Keratinocyte (primary cell): ENCODE measurements around the gene MAP1LC3A. TPM values are rescaled to one million over a fixed set of nuclear protein-coding genes. Genes with fewer than 3 reads are reported as not detected.

Source experiments
- DNase-seq: peaks from one replicate; pipeline ENCODE4 v3.0.0-alpha.2; 2011; ENCODE audit warnings: low read depth, missing footprints, low spot score
- FAIRE-seq: peaks from 2 replicates; lab custom pipeline; 2011; peaks lifted over from hg19 to GRCh38; lab: Jason Lieb, UNC
- H2AFZ ChIP-seq: 2 replicates; pipeline ENCODE4 v1.6.0; 2012; ENCODE audit warnings: low read length, control low read depth, inconsistent platforms; ENCODE audit not compliant: control insufficient read depth
- H3K27ac ChIP-seq: 2 replicates; pipeline ENCODE4 v1.5.1; 2011; ENCODE audit warnings: low read length; ENCODE audit not compliant: control insufficient read depth, insufficient read depth
- H3K27me3 ChIP-seq: 3 replicates; pipeline ENCODE4 v1.6.0; 2011; ENCODE audit warnings: low read length; ENCODE audit not compliant: control insufficient read depth, insufficient read depth; ENCODE audit errors: extremely low read depth
- H3K36me3 ChIP-seq, 2 experiments: 2 replicates in 1 of 2; 3 replicates in 1 of 2; pipeline ENCODE4 v1.5.1; 2011; ENCODE audit warnings: low read length in 2 of 2, mild to moderate bottlenecking in 1 of 2; ENCODE audit not compliant: control insufficient read depth in 2 of 2, insufficient read depth in 2 of 2; ENCODE audit errors: extremely low read depth in 1 of 2
- H3K4me1 ChIP-seq: 3 replicates; pipeline ENCODE4 v1.5.1; 2011; ENCODE audit warnings: low read length; ENCODE audit not compliant: control insufficient read depth, insufficient read depth; ENCODE audit errors: extremely low read depth
- H3K4me2 ChIP-seq: 3 replicates; pipeline ENCODE4 v1.6.0; 2011; ENCODE audit warnings: low read depth, low read length; ENCODE audit not compliant: control insufficient read depth, insufficient read depth; ENCODE audit errors: extremely low read depth
- H3K4me3 ChIP-seq, 3 experiments: fragments of 200-600 bp in 1 of 3; sonication (generic) in 1 of 3; 2 replicates in 2 of 3; 3 replicates in 1 of 3; pipeline ENCODE4 v1.5.1; 2011 to 2016; ENCODE audit warnings: low read length in 3 of 3, mild to moderate bottlenecking in 3 of 3, control low read depth in 2 of 3, inconsistent platforms in 1 of 3, low read depth in 1 of 3, mixed read lengths in 1 of 3, mixed run types in 1 of 3, moderate library complexity in 1 of 3; ENCODE audit not compliant: control insufficient read depth in 2 of 3, insufficient read depth in 2 of 3; ENCODE audit errors: extremely low read depth in 1 of 3
- H3K79me2 ChIP-seq: 2 replicates; pipeline ENCODE4 v1.6.0; 2012; ENCODE audit warnings: low read length; ENCODE audit not compliant: control insufficient read depth, insufficient read depth
- H3K9ac ChIP-seq: 3 replicates; pipeline ENCODE4 v1.6.0; 2011; ENCODE audit warnings: low read length; ENCODE audit not compliant: control insufficient read depth, insufficient read depth; ENCODE audit errors: extremely low read depth
- H3K9me1 ChIP-seq: 3 replicates; pipeline ENCODE4 v1.6.0; 2011; ENCODE audit warnings: low read length; ENCODE audit not compliant: control insufficient read depth, insufficient read depth; ENCODE audit errors: extremely low read depth
- H3K9me3 ChIP-seq: 2 replicates; pipeline ENCODE4 v1.5.1; 2012; ENCODE audit warnings: low read depth, low read length; ENCODE audit not compliant: control insufficient read depth
- H4K20me1 ChIP-seq: 3 replicates; pipeline ENCODE4 v1.6.0; 2011; ENCODE audit warnings: low read length; ENCODE audit not compliant: control insufficient read depth, insufficient read depth; ENCODE audit errors: extremely low read depth
- EZH2 ChIP-seq: IDR thresholded peaks from one replicate; pipeline ENCODE4 v1.6.1; 2012; ENCODE audit warnings: inconsistent platforms, mild to moderate bottlenecking, low read length, moderate library complexity
- dilution Hi-C: fragments of 300-500 bp; cut with MboI; formaldehyde crosslinking; loops from one replicate; pipeline ENCODE4 v1.7.0; 2020; ENCODE audit warnings: low sequenced_read_pairs; ENCODE audit not compliant: extremely low pct_ligation_motif_present
- polyA plus RNA-seq, 5 experiments: library from polyadenylated mRNA; depleted of rRNA in 3 of 5; stranded (reverse) in 3 of 5; stranded (forward) in 1 of 5; unstranded in 1 of 5; fragments of >200 nt; gene quantifications; 1 replicate in 1 of 5; 2 replicates in 3 of 5; 3 replicates in 1 of 5; pipeline versions ENCODE4 v1.2.1 to v1.2.3, GENCODE V29; 2011 to 2012; ENCODE audit warnings: missing spikeins in 2 of 5, low read depth in 1 of 5, low replicate concordance in 1 of 5
- TF ChIP-seq, protein P1 (sequence below), 3 experiments: IDR thresholded peaks in 1 of 3; conservative IDR thresholded peaks in 1 of 3; optimal IDR thresholded peaks in 1 of 3; 2 replicates in 2 of 3; 3 replicates in 1 of 3; pipeline versions ENCODE3 to v1.5.1; 2011; ENCODE audit warnings: low read length in 3 of 3, mild to moderate bottlenecking in 3 of 3, moderate library complexity in 2 of 3, control low read depth in 1 of 3, inconsistent platforms in 1 of 3; ENCODE audit not compliant: insufficient read depth in 2 of 3; ENCODE audit errors: extremely low read depth in 1 of 3

Gene MAP1LC3A
- polyA plus RNA-seq, 1 donor (not counting 4 experiments of a cell fraction or from before 2014, with no cell fraction given): 1.7 TPM

DNA sequence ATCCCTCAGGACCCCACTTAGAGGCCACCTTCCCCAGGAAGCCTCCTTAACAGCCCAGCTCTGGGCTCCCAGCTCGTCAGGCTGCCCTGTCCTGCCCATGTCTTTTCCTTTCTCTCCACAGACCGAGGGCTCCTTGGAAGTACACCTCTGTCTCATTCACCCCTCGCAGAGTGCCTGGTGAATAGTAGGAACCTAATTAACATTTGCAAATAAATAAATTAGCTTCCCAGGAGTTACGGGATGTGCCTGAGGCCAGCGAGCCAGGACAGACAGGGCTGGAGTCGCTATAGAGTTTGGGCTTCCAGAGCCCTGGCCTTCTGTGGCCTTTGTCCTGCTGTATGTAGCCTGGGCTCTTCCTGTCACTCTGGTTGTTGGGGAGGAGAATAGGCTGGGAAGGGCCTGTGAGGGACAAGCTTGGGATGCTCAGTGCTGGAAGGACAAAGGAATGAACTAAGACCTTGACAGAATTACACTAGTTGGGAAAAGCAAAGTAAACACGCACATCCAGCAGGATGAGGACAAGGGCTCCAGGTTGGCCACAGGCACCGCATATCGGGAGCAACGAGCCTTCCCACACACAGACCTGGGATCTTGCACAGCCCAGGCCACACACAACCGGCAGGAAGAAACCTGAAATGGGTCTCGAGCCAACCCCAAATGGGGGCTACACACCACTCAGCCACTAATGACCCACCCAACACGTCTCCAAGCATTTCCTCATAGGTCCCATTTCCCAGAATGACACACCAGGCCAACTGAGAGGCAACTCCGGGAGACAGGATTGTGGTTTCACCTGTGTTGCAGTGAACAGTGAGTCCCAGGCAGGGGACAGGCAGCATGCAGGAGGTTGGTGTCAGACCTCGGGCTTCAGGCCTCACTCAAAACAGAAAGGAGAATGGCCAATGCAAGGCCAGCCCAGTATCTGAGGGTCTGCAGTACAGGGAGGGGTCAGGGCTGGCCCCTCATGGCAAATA, 9.7 kb downstream of the MAP1LC3A start:
- no peak overlapping the region for H3K4me3 ChIP-seq
- H3K27ac ChIP-seq: no peak overlapping the region
- H3K9me1 ChIP-seq: no peaks in the 10 kb centered on the region
- no peak overlapping the region for H2AFZ ChIP-seq
- no peak for TF ChIP-seq EZH2
- TF ChIP-seq, protein P1, sequence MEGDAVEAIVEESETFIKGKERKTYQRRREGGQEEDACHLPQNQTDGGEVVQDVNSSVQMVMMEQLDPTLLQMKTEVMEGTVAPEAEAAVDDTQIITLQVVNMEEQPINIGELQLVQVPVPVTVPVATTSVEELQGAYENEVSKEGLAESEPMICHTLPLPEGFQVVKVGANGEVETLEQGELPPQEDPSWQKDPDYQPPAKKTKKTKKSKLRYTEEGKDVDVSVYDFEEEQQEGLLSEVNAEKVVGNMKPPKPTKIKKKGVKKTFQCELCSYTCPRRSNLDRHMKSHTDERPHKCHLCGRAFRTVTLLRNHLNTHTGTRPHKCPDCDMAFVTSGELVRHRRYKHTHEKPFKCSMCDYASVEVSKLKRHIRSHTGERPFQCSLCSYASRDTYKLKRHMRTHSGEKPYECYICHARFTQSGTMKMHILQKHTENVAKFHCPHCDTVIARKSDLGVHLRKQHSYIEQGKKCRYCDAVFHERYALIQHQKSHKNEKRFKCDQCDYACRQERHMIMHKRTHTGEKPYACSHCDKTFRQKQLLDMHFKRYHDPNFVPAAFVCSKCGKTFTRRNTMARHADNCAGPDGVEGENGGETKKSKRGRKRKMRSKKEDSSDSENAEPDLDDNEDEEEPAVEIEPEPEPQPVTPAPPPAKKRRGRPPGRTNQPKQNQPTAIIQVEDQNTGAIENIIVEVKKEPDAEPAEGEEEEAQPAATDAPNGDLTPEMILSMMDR (optimal IDR thresholded peaks at IDR 0.05 in 1 of 3, IDR thresholded peaks at IDR 0.05 in 1 of 3, conservative IDR thresholded peaks at IDR 0.05 in 1 of 3; ENCODE audit: extremely low read depth in 1 of 3, insufficient read depth in 2 of 3, low read length in 3 of 3): no peak
- FAIRE-seq (no peak), DNase-seq (no peak)
- no peaks in the 10 kb centered on the region for H3K4me1 ChIP-seq
- no peak overlapping the region for H3K4me2 ChIP-seq
- H3K9ac ChIP-seq: no peak overlapping the region
- no peaks in the 10 kb centered on the region for H3K9me3 ChIP-seq
- no peaks in the 10 kb centered on the region for H3K79me2 ChIP-seq
- dilution Hi-C loops: no loop called here
- peaks cover 3 to 6% of the 10 kb centered on the region in 2 experiments for H3K36me3 ChIP-seq
- no peaks in the 10 kb centered on the region for H3K27me3 ChIP-seq
- H4K20me1 ChIP-seq: no peaks in the 10 kb centered on the region

DNA sequence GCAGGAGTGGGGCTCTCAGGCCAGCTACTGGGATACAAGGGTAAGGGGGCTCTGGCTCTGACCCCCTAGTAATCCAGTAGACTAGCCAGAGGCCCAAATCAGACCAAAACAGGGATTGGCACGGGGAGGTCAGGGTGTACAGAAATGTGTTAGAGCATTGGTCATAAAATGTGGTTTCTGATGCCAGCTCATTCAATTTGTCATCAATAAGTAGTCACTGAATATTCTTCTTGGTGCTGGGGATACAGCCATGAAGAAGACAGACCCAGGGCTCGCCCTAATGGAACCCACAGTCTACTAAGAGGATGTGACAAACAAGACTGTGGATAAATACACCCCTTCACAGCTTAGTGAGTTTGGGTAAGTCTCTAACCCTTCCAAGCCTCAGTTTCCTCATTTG, 11.1 kb downstream of the MAP1LC3A start:
- dilution Hi-C loops: no loop called here
- no peaks in the 10 kb centered on the region for H3K4me1 ChIP-seq
- H3K4me3 ChIP-seq: no peak overlapping the region
- no peaks in the 10 kb centered on the region for H3K79me2 ChIP-seq
- DNase-seq: no peak
- H3K9me3 ChIP-seq: no peaks in the 10 kb centered on the region
- no peak overlapping the region for H3K27ac ChIP-seq
- no peaks in the 10 kb centered on the region for H4K20me1 ChIP-seq
- H3K9ac ChIP-seq: no peak overlapping the region
- no peak for FAIRE-seq
- no peaks in the 10 kb centered on the region for H3K27me3 ChIP-seq
- H2AFZ ChIP-seq: no peak overlapping the region
- no peaks in the 10 kb centered on the region for H3K9me1 ChIP-seq
- TF ChIP-seq, protein P1 (optimal IDR thresholded peaks at IDR 0.05 in 1 of 3, IDR thresholded peaks at IDR 0.05 in 1 of 3, conservative IDR thresholded peaks at IDR 0.05 in 1 of 3; ENCODE audit: extremely low read depth in 1 of 3, insufficient read depth in 2 of 3, low read length in 3 of 3): no peak
- TF ChIP-seq EZH2: no peak
- no peak overlapping the region for H3K4me2 ChIP-seq
- H3K36me3 ChIP-seq: peaks cover 3 to 7% of the 10 kb centered on the region in 2 experiments
